HG02763 (cell line): ENCODE results near the gene FHL3.
A peak's percentile ranks its signal among the peaks of the same experiment; 100 is the strongest.
"Not testable (repeated sequence)": the region's sequence is repeated elsewhere in the genome, so short reads cannot be mapped to it uniquely, and the experiment has no call there.

Source experiments
- ATAC-seq: cut with Tn5 transposase; IDR thresholded peaks from one replicate; pipeline ENCODE4 v1.9.1; 2021; ENCODE audit warnings: mild to moderate bottlenecking, moderate library complexity; ENCODE audit not compliant: unreplicated experiment

The FHL3 gene

DNA sequence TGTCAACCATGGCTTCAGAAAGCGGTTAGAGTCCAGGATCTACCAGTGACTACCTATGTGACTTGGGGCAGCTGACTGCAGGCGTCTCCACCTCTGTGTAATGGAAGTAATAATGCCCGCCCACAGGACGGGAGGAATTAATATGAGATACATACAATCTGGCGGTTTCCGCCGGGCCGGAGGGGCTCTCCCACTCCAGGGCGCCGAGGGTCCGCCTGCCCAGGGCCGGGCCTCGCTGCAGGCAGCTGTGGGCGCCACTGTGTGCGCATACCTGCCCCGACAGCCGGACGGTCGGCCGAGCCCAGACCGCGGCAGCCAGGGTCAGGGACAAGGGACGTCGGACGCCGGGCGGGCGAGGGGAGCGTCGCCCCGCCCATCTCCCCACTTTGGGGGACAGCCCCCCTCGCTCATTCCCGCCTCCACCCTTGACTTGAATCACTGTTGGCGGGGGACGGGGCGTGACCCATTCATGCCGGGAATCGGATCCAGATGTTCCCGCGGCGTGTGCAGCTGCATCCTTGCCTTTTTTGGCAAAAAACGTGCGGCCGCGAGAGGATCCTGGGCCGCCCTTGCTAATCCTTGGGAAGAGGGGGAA is 9.5 kb downstream of the FHL3 start:
- no peak for ATAC-seq

DNA sequence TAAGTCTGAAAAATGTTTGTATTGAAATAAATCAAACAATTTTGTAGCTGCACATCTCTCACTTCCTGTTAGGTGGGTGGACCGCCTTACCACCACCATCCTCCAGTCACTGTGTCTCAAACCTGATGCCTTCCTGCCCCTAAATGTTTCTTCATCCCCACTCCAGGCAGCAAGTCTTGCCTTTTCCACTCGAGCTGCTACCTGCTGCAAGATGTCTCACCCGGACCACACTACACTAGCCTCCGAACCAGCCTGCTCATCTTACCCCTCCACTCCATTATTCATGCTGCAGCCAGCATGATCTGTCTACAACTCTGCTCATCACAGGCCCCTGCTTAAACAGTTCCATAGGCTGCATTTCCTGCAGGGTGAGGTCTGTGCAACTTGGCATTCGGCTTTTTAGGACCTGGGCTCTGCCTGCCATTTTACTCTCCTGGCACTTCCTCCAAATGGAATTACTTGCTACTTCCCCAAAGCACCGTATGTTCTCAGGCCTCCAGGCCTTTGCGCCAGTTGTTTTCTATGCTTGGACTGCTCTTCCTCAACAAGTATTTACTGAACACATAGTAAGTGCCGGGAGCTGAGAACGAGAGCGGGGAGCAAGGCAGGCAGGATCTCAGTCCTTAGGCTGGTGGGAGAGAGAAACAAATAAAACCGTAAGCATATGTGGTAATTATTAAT is 10.3 kb downstream of the FHL3 start:
- no peak for ATAC-seq

DNA sequence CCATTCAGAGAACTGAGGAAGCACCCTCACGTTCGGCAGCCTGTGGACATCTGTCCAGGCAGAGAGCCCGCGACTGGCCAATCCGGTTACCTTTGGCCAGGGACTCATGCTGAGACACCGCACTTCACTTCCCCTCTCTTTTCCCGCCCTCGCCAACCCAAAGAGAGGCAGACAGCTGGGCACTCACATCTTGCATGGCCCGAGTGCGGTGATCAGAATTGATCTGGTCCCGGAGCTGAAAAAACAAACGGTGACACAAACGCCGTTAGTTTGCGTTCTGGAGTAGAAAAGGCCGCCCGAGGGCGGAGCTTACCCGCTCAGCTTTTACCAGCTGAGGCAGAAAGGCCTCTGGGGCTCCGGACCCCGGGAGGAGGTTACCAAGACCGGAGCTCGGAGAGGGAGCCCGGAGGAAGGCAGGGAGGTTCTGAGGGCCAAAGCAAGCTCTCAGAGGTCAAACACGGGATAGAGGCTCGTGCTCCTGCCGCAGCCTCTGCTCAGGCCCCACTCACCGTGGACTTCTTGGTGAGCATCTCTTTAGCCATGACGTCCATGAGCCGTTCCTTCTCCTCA is 15.9 kb downstream of the FHL3 start:
- peak; percentile 10 for ATAC-seq

DNA sequence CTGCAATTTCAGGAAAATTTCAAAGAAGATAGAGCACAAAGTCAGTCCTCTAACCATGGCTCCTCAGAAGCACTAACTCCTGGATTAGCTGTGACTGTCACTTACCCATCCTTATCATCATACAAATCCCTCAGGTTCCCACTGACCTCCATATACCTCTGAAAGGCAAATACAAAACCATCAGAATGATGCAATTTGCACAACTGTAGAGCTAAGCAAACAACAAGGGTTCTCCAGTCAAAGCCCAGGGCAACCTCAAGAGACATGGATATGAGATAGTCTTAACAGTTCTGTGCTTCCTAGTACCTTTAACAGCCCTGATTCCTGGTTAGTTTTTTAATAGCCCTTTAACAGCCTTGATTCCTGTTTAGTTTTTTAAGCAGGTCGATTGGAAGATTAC is 17.6 kb downstream of the FHL3 start:
- no peak for ATAC-seq

DNA sequence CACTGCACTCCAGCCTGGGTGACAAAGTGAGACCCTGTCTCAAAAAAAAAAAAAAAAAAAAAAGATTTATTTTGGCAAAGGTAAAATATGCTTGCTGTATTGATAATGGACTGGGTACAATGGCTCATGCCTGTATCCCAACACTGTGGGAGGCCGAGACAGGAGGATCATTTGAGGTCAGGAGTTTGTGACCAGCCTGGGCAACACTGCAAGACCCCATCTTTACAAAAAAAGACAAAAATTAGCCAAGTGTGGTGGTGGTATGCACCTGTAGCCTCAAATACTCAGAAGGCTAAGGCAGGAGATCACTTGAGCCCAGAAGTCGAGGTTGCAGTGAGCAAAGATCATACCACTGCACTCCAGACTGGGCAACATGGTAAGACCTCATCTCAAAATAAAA is 21.8 kb downstream of the FHL3 start:
- ATAC-seq: no peak

DNA sequence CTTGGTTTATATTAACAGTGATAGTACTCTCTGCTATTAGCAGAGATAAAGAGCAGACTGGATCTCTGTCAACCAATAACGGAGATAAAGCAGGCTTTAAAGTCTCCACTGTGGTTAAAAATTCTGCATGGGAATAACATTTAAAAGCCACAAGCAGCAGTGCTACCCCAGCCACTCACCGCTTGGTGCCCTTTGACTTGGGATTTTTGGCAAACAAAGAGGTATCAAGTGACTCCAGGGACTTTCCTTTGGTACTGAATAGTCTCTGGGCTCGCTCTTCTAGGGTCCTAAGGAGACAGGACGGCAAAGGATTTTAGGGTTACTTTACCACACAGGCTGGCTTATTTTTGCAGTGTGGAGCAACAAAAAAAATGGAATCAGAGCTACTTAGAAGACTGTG is 26.8 kb downstream of the FHL3 start:
- ATAC-seq: no peak

DNA sequence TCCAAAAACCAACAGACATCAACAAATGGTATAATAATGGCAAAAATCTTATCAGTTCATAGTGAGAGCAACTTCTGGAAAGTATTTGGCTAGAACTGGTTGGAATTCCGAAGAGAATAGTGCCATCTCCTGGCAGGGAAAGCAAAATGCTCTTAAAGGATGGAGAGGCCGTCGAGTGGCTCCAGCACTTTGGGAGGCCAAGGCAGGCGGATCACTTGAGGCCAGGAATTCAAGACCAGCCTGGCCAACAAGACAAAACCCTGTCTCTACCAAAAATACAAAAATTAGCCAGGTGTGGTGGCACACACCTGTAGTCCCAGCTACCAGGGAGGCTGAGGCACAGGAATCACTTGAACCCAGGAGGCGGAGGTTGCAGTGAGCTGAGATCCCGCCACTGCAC is 30.2 kb downstream of the FHL3 start:
- ATAC-seq: not testable (repeated sequence)

DNA sequence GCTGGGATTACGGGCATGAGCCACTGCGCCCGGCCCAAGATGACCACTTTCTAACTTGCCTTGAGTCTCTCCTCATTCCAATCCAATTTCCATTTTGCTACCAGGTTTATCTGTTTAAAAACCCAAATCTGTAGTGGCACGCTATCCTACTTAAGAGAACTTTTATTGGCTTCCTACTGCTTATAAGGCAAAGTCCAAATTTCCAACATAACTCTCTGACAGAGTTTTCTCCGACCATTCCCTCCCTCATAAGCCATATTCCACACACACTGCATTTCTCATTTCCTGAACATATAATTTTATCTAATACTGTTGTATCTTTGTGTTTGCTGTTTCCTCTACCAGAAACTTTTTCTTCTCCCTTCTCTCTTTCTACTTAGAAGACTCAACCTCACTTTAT is 30.7 kb downstream of the FHL3 start:
- ATAC-seq: no peak

DNA sequence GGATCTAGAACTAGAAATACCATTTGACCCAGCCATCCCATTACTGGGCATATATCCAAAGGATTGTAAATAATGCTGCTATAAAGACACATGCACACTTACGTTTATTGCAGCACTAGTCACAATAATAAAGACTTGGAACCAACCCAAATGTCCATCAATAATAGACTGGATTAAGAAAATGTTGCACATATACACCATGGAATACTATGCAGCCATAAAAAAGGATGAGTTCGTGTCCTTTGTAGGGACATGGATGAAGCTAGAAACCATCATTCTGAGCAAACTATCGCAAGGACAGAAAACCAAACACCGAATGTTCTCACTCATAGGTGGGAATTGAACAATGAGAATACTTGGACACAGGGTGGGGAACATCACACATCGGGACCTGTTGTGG is 31.6 kb downstream of the FHL3 start:
- not testable (repeated sequence) for ATAC-seq

DNA sequence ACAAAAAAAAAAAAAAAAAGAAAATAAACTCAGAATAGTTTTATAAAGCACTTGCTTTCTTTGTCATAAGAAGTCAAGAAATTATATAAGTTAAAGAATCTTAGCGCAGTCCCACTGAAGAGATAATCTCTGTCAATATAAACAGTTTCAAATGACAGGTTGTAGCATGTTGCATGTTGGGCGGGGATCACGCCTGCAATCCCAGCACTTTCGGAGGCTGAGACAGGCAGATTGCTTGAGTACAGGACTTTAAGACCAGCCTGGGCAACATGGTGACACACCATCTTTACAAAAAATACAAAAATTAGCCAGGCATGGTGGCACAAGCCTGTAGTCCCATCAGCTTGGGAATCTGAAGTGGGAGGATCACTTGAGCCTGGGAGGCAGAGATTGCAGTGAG is 40.0 kb downstream of the FHL3 start:
- no peak for ATAC-seq

DNA sequence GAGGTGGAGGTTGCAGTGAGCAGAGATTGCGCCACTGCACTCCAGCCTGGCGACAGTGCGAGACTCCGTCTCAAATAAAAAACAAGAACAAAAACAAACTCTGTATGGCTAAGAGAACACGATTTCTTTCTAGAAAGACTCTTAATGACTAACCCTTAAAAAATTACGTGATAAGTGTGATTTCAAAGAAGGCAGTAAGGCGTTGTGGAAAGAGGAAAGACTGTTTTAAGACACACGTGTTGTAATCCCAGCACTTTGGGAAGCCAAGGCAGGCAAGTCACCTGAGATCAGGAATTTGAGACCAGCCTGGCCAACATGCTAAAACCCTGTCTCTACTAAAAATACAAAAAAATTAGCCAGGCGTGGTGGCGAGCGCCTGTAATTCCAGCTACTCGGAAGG is 41.2 kb downstream of the FHL3 start:
- ATAC-seq: not testable (repeated sequence)

DNA sequence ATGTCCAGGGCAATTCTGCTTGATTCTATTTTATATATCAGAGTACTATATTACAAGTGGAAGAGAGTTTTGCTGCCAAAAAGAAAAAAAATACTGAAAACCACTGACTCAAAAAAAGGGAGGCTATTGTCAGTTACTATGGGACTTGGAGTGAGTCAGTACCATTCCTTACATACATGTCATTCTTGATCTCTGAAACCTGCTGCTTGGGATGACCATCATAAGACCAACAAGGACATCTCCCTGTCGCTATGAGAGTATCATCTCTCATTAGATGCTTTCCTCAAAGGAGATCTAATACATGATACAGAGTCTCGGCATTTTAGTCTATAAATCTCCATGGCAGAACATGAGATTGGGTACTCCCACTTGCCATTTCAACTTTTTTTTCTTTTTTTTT is 46.6 kb downstream of the FHL3 start:
- ATAC-seq: no peak

DNA sequence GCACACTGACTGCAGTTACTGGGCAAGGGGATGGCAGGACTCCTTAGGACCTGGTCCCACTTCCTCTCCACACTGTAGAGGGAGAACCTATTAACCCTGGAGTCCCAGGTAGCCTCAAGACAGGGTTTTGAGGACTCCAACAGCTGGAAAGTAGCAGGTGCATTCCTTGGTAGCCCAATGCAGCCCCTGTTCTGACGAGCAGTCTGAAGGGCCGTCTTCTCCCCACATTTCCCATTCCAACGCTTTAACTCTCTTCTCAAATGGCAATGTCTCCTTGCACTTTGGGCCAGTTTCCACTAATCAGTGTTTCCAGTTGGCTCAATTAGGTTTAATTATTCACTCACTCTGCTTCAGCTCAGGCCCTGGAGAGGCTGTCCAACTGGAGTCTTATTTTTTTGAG is 49.6 kb downstream of the FHL3 start:
- ATAC-seq: no peak

DNA sequence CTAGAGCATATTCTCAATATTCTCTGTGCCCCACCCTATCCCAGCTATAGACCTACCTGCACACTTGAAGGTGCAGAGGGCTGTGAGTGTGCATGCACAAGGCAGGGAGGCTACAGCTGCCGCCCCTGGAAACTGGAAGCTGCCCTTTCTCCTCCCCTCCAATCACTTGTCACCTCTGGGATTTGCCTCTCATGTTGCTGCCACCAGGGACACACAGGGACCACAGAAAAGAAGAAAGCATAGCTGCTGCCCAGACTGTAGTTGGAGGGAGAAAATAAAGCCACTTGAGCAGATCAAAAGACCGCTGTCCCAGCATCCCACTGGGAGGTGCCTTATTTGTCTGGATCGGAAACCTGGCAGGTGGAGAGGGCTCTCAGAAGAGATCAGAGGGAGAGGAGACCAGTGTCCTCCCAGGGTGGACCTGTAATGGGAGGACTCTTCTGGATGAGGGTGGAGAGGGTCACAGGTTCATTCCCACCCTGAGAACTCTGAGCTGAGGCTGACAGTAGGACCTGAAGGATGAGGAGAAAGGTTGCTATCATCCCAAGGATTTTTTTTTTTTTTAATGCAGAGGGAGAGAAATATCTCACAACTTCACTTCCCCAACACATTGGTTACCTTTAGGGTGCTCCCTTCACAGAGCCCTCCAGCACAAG is 50.9 kb downstream of the FHL3 start:
- no peak for ATAC-seq

DNA sequence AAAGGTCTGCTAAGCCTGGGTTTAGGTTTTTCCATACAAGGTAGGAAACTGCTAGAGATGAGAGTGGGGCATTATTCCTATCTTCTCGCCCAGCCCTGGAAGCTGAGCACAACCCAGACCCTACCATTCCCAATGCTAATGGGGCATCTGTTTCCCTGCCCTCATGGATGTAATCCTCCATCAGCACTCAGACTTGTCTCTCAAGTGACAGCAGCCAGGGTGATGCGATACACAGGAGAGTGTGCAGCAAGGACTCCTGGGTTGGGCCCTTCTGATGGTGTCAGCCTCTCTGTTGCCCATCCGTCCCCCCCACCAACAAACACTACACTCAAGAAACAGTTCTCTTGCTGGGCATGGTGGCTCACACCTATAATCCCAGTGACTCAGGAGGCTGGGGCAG is 52.6 kb downstream of the FHL3 start:
- no peak for ATAC-seq

DNA sequence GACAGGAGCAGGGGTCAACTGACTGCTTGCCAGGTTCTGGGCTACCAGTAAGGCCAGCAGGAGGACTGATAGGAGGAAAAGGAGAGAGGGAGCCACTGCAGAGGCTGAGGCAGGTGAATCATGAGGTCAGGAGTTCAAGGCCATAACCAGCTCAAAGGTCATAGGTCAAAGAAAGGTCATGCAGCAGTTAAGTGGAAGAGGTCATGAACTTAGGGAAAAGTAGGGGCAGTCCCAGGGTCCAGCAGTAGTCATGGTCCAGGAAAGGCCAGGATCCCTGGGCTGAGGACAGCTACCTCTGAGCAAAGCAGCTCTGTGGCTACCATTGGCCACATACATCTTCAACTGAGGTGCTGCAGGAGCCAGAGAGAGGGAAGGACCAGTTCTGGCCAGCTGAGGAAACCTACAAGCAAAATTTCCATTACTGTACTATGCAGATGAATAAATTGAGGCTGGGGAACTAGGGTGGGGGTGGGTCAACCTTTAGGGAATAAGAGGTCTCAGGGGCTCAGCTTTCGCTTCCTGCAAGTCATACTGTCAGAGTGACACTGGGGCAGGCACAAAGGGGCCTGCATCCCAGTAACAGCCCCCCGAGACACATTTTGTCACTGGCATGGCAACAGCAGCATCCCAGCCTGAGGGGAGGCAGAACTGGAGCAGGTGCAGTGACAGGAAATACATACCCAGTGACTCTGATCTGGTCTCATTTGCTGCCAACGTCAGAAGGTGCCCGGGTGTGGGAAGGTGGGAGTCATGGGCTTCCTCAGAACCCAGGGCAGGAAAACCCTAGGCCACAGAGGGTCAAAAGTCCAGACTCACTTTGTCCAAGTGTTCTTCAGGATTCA is 53.3 kb downstream of the FHL3 start:
- no peak for ATAC-seq

DNA sequence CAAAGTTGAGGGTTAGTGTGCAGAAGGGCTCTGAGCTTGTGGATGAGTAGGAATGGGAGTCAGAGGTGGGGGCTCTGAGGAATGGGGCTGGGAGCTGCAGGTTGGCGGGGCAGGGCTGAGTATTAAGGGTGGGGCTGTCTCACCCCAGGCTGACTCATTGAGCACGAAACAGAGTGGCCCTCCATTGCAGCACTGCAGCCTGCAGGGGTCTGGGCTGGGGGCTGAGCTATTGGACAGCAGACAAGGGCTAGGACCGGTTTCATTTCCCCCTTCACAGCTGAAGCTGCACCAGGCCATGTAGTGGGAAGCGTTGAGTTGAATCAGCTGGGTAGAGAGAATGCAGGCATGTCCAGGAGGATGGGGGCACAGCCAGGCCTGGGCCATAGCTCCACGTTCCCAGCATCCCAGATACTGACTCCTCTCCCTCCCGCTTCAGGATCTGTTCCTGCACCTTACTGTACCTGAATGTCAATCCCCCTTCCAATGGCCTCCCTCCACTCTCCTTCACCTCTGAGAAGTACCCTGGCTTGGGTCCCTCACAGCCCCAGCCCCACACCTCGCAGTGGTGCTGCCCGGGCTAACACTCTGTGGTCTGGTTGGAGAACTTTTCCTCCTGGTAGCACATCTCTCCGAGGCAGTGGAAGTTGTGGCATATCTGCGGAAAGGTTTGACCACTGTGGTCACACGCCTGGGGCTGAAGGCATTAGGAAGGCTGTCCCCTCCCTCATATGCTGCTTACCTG is 54.1 kb downstream of the FHL3 start:
- no peak for ATAC-seq

DNA sequence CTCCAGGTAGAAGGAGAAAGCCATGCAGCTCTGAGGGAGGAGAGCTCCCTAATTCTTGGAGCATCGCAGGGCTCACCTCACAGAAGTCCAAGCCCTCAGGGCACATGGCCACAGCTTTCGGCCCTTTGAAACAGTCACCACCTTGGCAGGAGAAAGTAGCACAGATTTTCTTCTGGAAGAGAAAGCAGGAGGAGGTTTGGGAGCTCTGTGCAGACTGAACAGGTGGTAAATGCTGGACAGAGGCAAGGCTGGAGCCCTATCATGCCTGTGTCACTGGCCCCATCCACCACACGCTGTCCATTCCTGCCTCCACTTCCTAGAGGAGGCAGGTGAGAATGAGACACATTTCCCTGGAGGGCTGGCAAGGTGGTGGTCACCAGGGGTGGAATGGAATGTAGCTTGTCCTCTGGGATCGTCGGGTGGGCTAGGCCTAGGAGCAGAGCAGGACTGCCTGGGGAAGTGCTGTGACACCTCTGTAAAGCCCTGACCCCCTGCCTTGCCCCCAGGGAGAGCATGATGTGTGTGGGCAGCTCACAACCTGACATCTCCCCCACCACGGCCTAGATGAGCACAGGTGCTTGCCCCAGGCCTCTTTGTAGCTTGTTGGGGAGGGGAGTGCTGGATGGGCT is 55.7 kb downstream of the FHL3 start:
- ATAC-seq: no peak

DNA sequence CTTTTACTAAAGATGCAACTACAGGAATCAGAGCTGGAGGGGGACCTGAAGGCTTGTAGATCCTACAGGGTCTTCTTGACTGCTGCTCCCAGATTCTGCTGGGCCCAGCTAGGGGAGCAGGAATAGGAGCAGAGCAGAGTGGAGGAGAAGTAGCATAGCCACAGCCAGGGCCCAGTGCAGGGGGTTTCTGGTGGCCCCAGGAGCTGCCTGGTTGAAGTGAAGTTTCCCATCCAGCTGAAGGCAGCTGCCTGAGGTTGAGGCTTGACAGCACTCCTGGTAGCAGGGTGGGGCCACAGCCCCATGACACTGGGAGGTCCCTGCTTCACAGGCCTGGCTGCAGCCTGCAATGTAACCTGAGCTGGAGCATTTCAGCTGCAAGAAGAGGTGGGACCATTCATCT is 56.5 kb downstream of the FHL3 start:
- no peak for ATAC-seq

DNA sequence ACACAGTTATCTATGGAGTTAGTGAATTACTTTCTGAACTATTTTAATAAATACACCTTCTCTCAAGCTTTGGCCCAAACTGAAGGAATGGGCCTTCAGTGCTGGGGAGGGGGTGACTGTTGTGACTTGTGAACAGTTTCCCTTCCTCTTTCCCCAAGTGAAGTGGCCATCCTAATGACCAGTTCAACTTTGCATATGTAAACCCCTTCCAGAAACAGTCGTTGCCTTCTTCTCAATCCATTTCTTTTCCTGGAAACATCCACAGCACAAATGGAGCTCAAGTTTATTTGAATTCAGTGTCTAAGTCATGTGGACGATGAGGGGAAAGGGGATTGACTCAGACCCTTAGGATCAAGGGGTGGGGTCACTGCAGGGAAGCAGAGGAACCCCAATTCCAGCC is 57.1 kb downstream of the FHL3 start:
- no peak for ATAC-seq
